Measurements from ENCODE around the gene NCR3LG1. TPM values are rescaled to one million over a fixed set of nuclear protein-coding genes. Genes with fewer than 3 reads are reported as not detected.

The NCR3LG1 gene
- total and polyA plus RNA-seq, 9 of the 15 experiments (the other 6 are each of a cell fraction or from before 2014, with no cell fraction given) = 4.1 to 39.8 (median 25.1) TPM

DNA sequence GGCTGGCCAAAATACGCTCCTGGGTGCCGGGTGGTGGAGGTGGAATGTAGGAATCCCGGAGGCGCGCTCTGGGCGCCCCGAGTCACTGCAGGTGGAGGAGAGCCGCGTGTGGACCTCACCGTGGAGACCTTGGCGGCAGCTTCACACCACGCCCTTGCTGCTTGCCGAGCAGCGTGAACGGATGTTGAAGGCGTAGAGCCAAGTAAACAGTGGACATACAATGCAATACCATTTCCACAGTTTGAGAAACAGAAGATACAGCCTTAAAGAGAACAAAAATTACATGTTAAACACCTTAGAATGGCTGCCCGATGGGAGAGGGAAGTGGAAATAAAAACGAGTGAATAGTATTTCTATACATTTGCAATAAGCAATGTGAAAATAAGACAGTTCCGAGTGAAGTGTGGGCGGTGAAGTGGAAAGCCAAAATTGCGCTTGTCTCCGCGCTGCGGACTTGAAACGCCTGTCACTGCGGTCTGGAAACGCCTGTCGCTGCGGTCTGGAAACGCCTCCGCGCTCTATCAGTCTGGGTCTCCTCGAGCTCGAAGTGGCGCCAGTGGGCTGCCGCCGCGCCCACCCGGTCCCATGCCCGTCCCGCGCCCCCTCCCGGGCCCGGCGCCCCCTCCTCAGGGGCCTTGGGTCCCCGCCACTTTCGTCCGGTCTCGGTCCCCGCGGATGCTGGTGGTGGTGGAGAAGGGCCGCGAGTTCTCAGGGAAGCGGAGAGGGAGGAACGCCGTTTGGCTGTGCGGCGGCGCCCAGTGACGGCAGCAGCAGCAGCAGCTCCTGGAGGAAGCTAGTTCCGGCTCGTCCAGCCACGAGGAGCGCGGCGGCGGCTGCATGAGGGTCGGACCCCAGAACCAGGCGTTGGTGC, 1.6 kb downstream of the NCR3LG1 start (continued):
- TF ChIP-seq PHF20 (IDR thresholded peaks at IDR 0.05; ENCODE audit: partially characterized antibody) = peak; percentile 64
- TF ChIP-seq, protein P1, sequence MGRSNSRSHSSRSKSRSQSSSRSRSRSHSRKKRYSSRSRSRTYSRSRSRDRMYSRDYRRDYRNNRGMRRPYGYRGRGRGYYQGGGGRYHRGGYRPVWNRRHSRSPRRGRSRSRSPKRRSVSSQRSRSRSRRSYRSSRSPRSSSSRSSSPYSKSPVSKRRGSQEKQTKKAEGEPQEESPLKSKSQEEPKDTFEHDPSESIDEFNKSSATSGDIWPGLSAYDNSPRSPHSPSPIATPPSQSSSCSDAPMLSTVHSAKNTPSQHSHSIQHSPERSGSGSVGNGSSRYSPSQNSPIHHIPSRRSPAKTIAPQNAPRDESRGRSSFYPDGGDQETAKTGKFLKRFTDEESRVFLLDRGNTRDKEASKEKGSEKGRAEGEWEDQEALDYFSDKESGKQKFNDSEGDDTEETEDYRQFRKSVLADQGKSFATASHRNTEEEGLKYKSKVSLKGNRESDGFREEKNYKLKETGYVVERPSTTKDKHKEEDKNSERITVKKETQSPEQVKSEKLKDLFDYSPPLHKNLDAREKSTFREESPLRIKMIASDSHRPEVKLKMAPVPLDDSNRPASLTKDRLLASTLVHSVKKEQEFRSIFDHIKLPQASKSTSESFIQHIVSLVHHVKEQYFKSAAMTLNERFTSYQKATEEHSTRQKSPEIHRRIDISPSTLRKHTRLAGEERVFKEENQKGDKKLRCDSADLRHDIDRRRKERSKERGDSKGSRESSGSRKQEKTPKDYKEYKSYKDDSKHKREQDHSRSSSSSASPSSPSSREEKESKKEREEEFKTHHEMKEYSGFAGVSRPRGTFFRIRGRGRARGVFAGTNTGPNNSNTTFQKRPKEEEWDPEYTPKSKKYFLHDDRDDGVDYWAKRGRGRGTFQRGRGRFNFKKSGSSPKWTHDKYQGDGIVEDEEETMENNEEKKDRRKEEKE (IDR thresholded peaks at IDR 0.05; ENCODE audit: borderline replicate concordance in 1 of 2, control insufficient read depth in 1 of 2, low read depth in 2 of 2, low read length in 1 of 2) = 0 out of 4 replicates have a peak, but pooled peaks of 1 of the 2 experiments have one; percentile 23
- peak; percentile 44; the same call in 1 of the 2 replicates for TF ChIP-seq ELF1 (tag; IDR thresholded peaks at IDR 0.05)
- TF ChIP-seq, protein P2, sequence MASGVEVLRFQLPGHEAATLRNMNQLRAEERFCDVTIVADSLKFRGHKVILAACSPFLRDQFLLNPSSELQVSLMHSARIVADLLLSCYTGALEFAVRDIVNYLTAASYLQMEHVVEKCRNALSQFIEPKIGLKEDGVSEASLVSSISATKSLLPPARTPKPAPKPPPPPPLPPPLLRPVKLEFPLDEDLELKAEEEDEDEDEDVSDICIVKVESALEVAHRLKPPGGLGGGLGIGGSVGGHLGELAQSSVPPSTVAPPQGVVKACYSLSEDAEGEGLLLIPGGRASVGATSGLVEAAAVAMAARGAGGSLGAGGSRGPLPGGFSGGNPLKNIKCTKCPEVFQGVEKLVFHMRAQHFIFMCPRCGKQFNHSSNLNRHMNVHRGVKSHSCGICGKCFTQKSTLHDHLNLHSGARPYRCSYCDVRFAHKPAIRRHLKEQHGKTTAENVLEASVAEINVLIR (CRISPR knock-in tag; IDR thresholded peaks at IDR 0.05) = peak; percentile 53
- TF ChIP-seq, protein P3, sequence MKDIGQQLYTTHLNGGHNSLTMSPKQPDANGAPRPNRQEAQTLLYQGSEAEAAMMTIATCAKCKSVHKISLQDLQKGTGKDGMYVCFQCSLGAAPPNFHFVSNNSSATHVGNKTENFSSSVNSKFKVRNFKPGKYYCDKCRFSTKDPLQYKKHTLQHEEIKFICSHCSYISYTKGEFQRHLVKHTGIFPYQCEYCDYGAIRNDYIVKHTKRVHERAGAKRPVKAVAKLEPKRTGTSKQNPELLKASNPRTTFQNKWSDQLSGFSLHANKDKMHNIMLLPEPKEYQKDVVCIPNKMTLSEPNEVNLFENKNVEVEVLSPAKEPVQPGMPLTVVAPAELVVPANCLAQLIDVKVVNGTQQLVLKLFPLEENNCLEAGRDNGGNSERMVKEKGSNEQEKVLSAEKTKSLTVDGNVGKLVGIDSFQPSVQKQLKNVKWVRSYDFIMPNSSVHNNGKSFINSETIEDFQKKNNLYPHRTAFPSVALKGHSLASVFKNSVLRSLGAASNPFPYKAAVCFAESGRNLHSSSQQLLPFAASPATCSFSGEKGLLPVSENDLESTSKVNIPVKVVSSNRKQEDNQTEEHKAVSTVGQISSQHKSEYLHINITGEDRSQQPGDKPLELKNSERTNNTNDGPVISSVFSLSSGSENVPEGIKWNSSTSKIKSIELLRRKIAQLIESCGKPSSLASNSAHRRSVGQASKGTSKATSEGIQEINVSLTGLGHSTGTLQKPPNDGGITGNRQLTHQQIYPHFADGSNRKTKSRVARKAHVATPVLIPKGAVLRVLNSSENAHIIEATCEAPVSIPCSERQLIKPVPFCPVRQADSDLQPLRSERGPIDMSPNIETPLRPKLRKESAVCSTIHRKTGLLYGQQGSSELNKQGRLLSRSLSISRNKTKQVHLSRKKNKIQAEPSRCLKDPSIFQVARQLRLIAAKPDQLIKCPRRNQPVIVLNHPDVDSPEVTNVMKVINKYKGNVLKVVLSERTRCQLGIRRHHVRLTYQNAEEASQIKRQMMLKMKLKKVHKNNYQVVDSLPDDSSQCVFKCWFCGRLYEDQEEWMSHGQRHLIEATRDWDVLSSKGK (CRISPR knock-in tag; IDR thresholded peaks at IDR 0.05) = no peak
- no peak for TF ChIP-seq KLF16 (IDR thresholded peaks at IDR 0.05)
- 0 out of 2 replicates have a peak, but pooled peaks have one; percentile 34 for TF ChIP-seq POLR2H (tag; IDR thresholded peaks at IDR 0.05; ENCODE audit: low read depth)
- TF ChIP-seq, protein P4, sequence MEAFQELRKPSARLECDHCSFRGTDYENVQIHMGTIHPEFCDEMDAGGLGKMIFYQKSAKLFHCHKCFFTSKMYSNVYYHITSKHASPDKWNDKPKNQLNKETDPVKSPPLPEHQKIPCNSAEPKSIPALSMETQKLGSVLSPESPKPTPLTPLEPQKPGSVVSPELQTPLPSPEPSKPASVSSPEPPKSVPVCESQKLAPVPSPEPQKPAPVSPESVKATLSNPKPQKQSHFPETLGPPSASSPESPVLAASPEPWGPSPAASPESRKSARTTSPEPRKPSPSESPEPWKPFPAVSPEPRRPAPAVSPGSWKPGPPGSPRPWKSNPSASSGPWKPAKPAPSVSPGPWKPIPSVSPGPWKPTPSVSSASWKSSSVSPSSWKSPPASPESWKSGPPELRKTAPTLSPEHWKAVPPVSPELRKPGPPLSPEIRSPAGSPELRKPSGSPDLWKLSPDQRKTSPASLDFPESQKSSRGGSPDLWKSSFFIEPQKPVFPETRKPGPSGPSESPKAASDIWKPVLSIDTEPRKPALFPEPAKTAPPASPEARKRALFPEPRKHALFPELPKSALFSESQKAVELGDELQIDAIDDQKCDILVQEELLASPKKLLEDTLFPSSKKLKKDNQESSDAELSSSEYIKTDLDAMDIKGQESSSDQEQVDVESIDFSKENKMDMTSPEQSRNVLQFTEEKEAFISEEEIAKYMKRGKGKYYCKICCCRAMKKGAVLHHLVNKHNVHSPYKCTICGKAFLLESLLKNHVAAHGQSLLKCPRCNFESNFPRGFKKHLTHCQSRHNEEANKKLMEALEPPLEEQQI (IDR thresholded peaks at IDR 0.05) = no peak
- TF ChIP-seq, protein P5, sequence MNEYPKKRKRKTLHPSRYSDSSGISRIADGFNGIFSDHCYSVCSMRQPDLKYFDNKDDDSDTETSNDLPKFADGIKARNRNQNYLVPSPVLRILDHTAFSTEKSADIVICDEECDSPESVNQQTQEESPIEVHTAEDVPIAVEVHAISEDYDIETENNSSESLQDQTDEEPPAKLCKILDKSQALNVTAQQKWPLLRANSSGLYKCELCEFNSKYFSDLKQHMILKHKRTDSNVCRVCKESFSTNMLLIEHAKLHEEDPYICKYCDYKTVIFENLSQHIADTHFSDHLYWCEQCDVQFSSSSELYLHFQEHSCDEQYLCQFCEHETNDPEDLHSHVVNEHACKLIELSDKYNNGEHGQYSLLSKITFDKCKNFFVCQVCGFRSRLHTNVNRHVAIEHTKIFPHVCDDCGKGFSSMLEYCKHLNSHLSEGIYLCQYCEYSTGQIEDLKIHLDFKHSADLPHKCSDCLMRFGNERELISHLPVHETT (CRISPR knock-in tag; conservative IDR thresholded peaks at IDR 0.05 in 1 of 2, IDR thresholded peaks at IDR 0.05 in 1 of 2) = 0 out of 4 replicates have a peak, but pooled peaks of 1 of the 2 experiments have one; percentile 15
- peak; percentile 97 for TF ChIP-seq ZBTB7A (IDR thresholded peaks at IDR 0.05; ENCODE audit: borderline replicate concordance, control insufficient read depth, low read depth, low read length)

Data from K562 (cell line).